ENCODE measurements around the gene ZNF444. TPM values are rescaled to one million over a fixed set of nuclear protein-coding genes. Genes with fewer than 3 reads are reported as not detected.

The ZNF444 gene
- total and polyA plus RNA-seq, 2 of the 4 experiments (the other 2 are of a cell fraction), result 2.5 to 20.3 TPM

DNA sequence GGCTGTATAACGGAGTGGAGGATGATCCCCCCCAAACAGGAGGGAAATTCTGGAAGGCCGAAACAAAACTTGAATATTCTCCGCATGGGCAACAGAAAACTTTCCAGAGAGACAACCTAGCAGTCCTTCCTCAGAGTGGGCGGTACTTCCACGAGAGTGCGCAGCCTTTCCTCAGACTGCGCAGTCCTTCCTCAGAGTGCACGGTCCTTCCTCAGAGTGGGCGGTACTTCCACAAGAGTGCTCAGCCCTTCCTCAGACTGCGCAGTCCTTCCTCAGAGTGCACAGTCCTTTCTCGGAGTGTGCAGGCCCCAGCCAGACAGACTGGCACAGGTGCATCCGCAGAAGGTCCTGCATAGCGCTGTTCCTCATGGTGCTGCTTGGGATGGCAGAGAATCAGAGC, 22.0 kb downstream of the ZNF444 start:
- BruUV-seq (replicated peaks), result no TSS peak
- no peak overlapping the region for H3K4ac ChIP-seq (ENCODE audit: low read depth, low read length)
- ATAC-seq (ENCODE audit: low read depth), result no peak
- H3K79me1 ChIP-seq (ENCODE audit: low read depth in 1 of 2, low read length in 2 of 2), result no peaks in the 10 kb centered on the region
- H3K18ac ChIP-seq (ENCODE audit: low read depth, low read length), result no peak overlapping the region
- in situ Hi-C loops (cut with MboI; ENCODE audit: low sequenced_read_pairs) (no loop called here), dilution Hi-C loops (cut with HindIII; ENCODE audit: low sequenced_read_pairs, unreplicated experiment) (no loop called here), intact Hi-C loops (cut with micrococcal nuclease) (no loop called here)
- H3K9ac ChIP-seq (ENCODE audit: low read depth, low read length), result no peak overlapping the region
- no peaks in the 10 kb centered on the region for H3K4me1 ChIP-seq (ENCODE audit: control insufficient read depth, insufficient read depth, low read length)
- H3K14ac ChIP-seq (replicated peaks; ENCODE audit: low read depth, low read length), result no peak overlapping the region
- no peak overlapping the region for H2AK9ac ChIP-seq (replicated peaks; ENCODE audit: low read depth, low read length, poor library complexity)
- POLR2A ChIA-PET (ENCODE audit: unreplicated experiment), result no interaction called here
- H4K20me1 ChIP-seq (ENCODE audit: insufficient read depth, low read length), result no peaks in the 10 kb centered on the region
- H3K9me3 ChIP-seq (ENCODE audit: control insufficient read depth, insufficient read depth, low read length), result no peaks in the 10 kb centered on the region
- H3K27me3 ChIP-seq (ENCODE audit: control insufficient read depth, insufficient read depth, low read length), result no peaks in the 10 kb centered on the region
- H2BK20ac ChIP-seq (ENCODE audit: low read depth, low read length), result no peak overlapping the region
- no peak overlapping the region for H2AFZ ChIP-seq (replicated peaks; ENCODE audit: low read length, poor library complexity)
- no peak overlapping the region for H2AK5ac ChIP-seq (ENCODE audit: low read depth, low read length)
- H3K36me3 ChIP-seq (ENCODE audit: control insufficient read depth, insufficient read depth, low read length), result peaks cover 21% of the 10 kb centered on the region
- no peaks in the 10 kb centered on the region; the same call in 1 of the 2 replicates for H3K9me1 ChIP-seq (ENCODE audit: insufficient read depth, low read length)
- no peak overlapping the region for H3K23ac ChIP-seq (ENCODE audit: low read depth, low read length)
- H3K56ac ChIP-seq (ENCODE audit: extremely low read depth, insufficient read depth, low read length), result no peak overlapping the region
- CTCF ChIA-PET, result interaction anchor here (1.5 kb wide), 1 partner anchor 9 kb away, joined by 5 read pairs; no protein-coding TSS in a partner anchor
- H4K91ac ChIP-seq (ENCODE audit: insufficient read depth, low read depth, low read length), result no peak overlapping the region
- TF ChIP-seq MAFK (IDR thresholded peaks at IDR 0.05; ENCODE audit: low read depth, low read length), result no peak
- no peak for TF ChIP-seq RFX5 (IDR thresholded peaks at IDR 0.05; ENCODE audit: low read depth, low read length)
- TF ChIP-seq, protein P1, sequence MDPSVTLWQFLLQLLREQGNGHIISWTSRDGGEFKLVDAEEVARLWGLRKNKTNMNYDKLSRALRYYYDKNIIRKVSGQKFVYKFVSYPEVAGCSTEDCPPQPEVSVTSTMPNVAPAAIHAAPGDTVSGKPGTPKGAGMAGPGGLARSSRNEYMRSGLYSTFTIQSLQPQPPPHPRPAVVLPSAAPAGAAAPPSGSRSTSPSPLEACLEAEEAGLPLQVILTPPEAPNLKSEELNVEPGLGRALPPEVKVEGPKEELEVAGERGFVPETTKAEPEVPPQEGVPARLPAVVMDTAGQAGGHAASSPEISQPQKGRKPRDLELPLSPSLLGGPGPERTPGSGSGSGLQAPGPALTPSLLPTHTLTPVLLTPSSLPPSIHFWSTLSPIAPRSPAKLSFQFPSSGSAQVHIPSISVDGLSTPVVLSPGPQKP (IDR thresholded peaks at IDR 0.05; ENCODE audit: borderline replicate concordance, low read depth, low read length), result no peak
- TF ChIP-seq SMC3 (IDR thresholded peaks at IDR 0.05; ENCODE audit: low read depth, low read length), result no peak
- TF ChIP-seq MXI1 (IDR thresholded peaks at IDR 0.05; ENCODE audit: borderline replicate concordance, low read depth, low read length), result no peak
- TF ChIP-seq RAD21 (IDR thresholded peaks at IDR 0.05; ENCODE audit: low read length), result no peak
- no peak for TF ChIP-seq FOS (IDR thresholded peaks at IDR 0.05; ENCODE audit: low read depth, low read length)
- TF ChIP-seq, protein P2, sequence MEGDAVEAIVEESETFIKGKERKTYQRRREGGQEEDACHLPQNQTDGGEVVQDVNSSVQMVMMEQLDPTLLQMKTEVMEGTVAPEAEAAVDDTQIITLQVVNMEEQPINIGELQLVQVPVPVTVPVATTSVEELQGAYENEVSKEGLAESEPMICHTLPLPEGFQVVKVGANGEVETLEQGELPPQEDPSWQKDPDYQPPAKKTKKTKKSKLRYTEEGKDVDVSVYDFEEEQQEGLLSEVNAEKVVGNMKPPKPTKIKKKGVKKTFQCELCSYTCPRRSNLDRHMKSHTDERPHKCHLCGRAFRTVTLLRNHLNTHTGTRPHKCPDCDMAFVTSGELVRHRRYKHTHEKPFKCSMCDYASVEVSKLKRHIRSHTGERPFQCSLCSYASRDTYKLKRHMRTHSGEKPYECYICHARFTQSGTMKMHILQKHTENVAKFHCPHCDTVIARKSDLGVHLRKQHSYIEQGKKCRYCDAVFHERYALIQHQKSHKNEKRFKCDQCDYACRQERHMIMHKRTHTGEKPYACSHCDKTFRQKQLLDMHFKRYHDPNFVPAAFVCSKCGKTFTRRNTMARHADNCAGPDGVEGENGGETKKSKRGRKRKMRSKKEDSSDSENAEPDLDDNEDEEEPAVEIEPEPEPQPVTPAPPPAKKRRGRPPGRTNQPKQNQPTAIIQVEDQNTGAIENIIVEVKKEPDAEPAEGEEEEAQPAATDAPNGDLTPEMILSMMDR (conservative IDR thresholded peaks at IDR 0.05; ENCODE audit: low read depth, low read length), result no peak
- TF ChIP-seq NFE2L2 (IDR thresholded peaks at IDR 0.05; ENCODE audit: low read depth, low read length), result no peak
- 92% methylated on average over 8 of the region's 13 CpGs; no CpG with 5 or more reads in 1 of the 2 experiments for WGBS, 2 experiments (ENCODE audit: extremely low coverage in 2 of 2, insufficient read length in 1 of 2)
- no peak overlapping the region for H2BK120ac ChIP-seq (ENCODE audit: low read depth, low read length)
- H3K27ac ChIP-seq (ENCODE audit: insufficient read depth, low read length), result no peak overlapping the region
- no peak overlapping the region for H2BK5ac ChIP-seq (ENCODE audit: low read depth, low read length, poor library complexity, severe bottlenecking)
- H3K4me2 ChIP-seq (ENCODE audit: low read depth, low read length), result no peak overlapping the region
- H3K4me3 ChIP-seq (ENCODE audit: insufficient read depth, low read depth, low read length), result no peak overlapping the region
- H4K8ac ChIP-seq (ENCODE audit: low read depth in 2 of 2, low read length in 2 of 2), result no peak overlapping the region
- no peak overlapping the region for H4K5ac ChIP-seq (ENCODE audit: low read depth, low read length)
- no peak for DNase-seq
- H2BK15ac ChIP-seq (ENCODE audit: low read depth, low read length), result no peak overlapping the region
